Smooth muscle cell of the coronary artery (primary cell): ENCODE measurements around the gene PHF14. TPM values are rescaled to one million over a fixed set of nuclear protein-coding genes. Genes with fewer than 3 reads are reported as not detected.

Experiments used
- total RNA-seq: library from RNA; depleted of rRNA; stranded (reverse); fragments of >200 nt; gene quantifications from 2 replicates; pipeline ENCODE4 v1.2.3, GENCODE V29; 2014; ENCODE audit warnings: low replicate concordance

The PHF14 gene, protein sequence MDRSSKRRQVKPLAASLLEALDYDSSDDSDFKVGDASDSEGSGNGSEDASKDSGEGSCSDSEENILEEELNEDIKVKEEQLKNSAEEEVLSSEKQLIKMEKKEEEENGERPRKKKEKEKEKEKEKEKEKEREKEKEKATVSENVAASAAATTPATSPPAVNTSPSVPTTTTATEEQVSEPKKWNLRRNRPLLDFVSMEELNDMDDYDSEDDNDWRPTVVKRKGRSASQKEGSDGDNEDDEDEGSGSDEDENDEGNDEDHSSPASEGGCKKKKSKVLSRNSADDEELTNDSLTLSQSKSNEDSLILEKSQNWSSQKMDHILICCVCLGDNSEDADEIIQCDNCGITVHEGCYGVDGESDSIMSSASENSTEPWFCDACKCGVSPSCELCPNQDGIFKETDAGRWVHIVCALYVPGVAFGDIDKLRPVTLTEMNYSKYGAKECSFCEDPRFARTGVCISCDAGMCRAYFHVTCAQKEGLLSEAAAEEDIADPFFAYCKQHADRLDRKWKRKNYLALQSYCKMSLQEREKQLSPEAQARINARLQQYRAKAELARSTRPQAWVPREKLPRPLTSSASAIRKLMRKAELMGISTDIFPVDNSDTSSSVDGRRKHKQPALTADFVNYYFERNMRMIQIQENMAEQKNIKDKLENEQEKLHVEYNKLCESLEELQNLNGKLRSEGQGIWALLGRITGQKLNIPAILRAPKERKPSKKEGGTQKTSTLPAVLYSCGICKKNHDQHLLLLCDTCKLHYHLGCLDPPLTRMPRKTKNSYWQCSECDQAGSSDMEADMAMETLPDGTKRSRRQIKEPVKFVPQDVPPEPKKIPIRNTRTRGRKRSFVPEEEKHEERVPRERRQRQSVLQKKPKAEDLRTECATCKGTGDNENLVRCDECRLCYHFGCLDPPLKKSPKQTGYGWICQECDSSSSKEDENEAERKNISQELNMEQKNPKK
- 27.4 and 41.4 TPM in 2 replicates for total RNA-seq

DNA sequence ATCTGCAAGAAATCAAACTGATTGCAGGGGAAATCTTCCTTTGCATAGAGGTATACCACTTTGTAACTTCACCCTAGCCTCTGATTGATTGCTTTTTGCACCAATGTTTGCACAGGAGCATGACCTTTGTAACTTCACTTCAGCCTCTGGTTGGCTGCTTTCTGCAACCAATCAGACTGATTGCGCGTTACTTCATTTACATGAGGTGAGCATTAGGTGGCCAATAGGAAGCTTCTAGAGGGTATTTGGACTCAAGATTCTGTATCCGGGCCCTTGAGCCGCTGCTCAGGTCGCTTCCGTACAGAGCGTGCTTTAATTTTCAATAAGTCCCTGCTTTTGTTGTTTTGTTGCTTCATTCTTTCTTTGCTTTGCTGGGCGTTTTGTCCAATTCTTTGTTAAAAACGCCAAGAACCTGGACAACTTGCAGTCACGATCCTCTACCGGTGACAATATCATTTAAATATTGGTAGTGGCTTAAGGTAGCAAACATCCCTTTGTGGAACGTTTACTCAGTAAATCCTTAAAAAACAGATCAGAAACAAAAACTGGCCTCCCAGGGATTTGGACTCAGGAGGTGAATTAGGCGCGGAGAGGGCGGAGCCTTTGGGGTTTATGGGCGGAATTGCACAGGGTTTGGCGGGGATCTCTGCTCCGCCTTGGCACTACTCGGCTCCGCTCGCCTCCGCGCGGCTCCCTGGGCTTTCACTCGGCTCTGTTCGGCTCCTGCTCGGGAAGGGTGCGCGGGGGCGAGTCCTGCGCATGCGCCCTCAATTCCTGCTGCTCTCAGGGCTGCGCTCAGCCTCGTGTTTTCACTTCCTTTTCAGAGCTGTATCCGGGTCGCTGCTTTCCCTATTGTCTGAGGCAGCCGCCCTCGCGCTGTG is at the start of gene PHF14:
PHF14 (plus strand) TSS at position 812 of the 881 bp plus-strand sequence. CDS start 452 bp downstream, outside the sequence.

